PC-3 (cell line): ENCODE results near the gene KRT40.

ENCODE experiments used
- CTCF ChIP-seq: fragments of 300-600 bp; sonication (generic); conservative IDR thresholded peaks from 2 replicates; pipeline ENCODE4 v1.5.1; 2017; ENCODE audit warnings: antibody characterized with exemption, low read depth, mild to moderate bottlenecking, low read length
- EZH2phosphoT487 ChIP-seq: fragments of 300-600 bp; sonication (generic); IDR thresholded peaks from 2 replicates; pipeline ENCODE4 v1.6.1; 2018; ENCODE audit warnings: mild to moderate bottlenecking, antibody characterized with exemption, low read length, borderline replicate concordance

GRCh38 chr17:41009301-41009760 lies 25.2 kb upstream of the KRT40 start:
- TF ChIP-seq CTCF, result no peak
- TF ChIP-seq EZH2phosphoT487, result no peak
